Type B pancreatic cell (in vitro differentiated cells): ENCODE results near the gene CHCT1. TPM values are rescaled to one million over a fixed set of nuclear protein-coding genes. Genes with fewer than 3 reads are reported as not detected.
A peak's percentile ranks its signal among the peaks of the same experiment; 100 is the strongest.

Experiments
- DNase-seq: peaks from one replicate; pipeline ENCODE4 v3.0.0; 2021; ENCODE audit warnings: mixed read lengths; ENCODE audit not compliant: unreplicated experiment; ENCODE audit errors: extremely low spot score
- H3K27ac Mint-ChIP-seq: 2 replicates; pipeline ENCODE4 v1.8.0; 2021; ENCODE audit warnings: mild to moderate bottlenecking, mixed read lengths
- H3K27me3 Mint-ChIP-seq: 2 replicates; pipeline ENCODE4 v1.8.0; 2021; ENCODE audit warnings: mixed read lengths
- H3K36me3 Mint-ChIP-seq: 2 replicates; pipeline ENCODE4 v1.8.0; 2021; ENCODE audit warnings: mixed read lengths
- H3K4me1 Mint-ChIP-seq: one replicate; pipeline ENCODE4 v1.8.0; 2021; ENCODE audit warnings: mixed read lengths; ENCODE audit not compliant: unreplicated experiment
- H3K4me3 Mint-ChIP-seq: 2 replicates; pipeline ENCODE4 v1.8.0; 2021; ENCODE audit warnings: mild to moderate bottlenecking, mixed read lengths
- H3K9me3 Mint-ChIP-seq: 2 replicates; pipeline ENCODE4 v1.8.0; 2021; ENCODE audit warnings: mixed read lengths
- CTCF ChIP-seq: fragments of 200-600 bp; sonication (generic); conservative IDR thresholded peaks from 2 replicates; pipeline ENCODE4 v1.5.0; 2021; ENCODE audit warnings: antibody characterized with exemption, mild to moderate bottlenecking
- total RNA-seq: library from RNA; stranded (reverse); gene quantifications from 2 replicates; pipeline ENCODE4 v1.2.1, GENCODE V29; 2021; ENCODE audit warnings: low replicate concordance

Gene CHCT1
- total RNA-seq, 1 donor from 2014 or later = not detected

GRCh38 chr17:60445144-60445543 is 22.9 kb downstream of the CHCT1 start:
- no peak for DNase-seq
- no peaks in the 10 kb centered on the region for H3K27me3 Mint-ChIP-seq
- no peak for TF ChIP-seq CTCF
- no peak overlapping the region for H3K4me3 Mint-ChIP-seq
- H3K27ac Mint-ChIP-seq = no peak overlapping the region
- H3K4me1 Mint-ChIP-seq = peaks cover 15% of the 10 kb centered on the region
- no peaks in the 10 kb centered on the region for H3K9me3 Mint-ChIP-seq
- peaks cover 16% of the 10 kb centered on the region for H3K36me3 Mint-ChIP-seq

GRCh38 chr17:60447375-60447774 is 25.1 kb downstream of the CHCT1 start:
- Mint-ChIP-seq H3K9me3 (no peaks in the 10 kb centered on the region), H3K27ac (no peak overlapping the region), H3K36me3 (peaks cover 20% of the 10 kb centered on the region), H3K27me3 (no peaks in the 10 kb centered on the region), H3K4me1 (peaks cover 6% of the 10 kb centered on the region), H3K4me3 (no peak overlapping the region)
- TF ChIP-seq CTCF = no peak
- no peak for DNase-seq

- no peak overlapping the region for H3K27ac Mint-ChIP-seq
- no peaks in the 10 kb centered on the region for H3K9me3 Mint-ChIP-seq
These were observed 28.8 kb downstream of the CHCT1 start for GRCh38 chr17:60451071-60451470.

GRCh38 chr17:60451965-60452364 is 29.7 kb downstream of the CHCT1 start:
- Mint-ChIP-seq H3K27ac (no peak overlapping the region), H3K4me3 (no peak overlapping the region), H3K9me3 (no peaks in the 10 kb centered on the region), H3K4me1 (no peaks in the 10 kb centered on the region), H3K27me3 (no peaks in the 10 kb centered on the region), H3K36me3 (peaks cover 31% of the 10 kb centered on the region)
- no peak for TF ChIP-seq CTCF
- no peak for DNase-seq

More at GRCh38 chr17:60451071-60451470, 28.8 kb downstream of the CHCT1 start:
- Mint-ChIP-seq H3K27me3 (no peaks in the 10 kb centered on the region), H3K4me3 (no peak overlapping the region), H3K4me1 (no peaks in the 10 kb centered on the region), H3K36me3 (peaks cover 25% of the 10 kb centered on the region)
- no peak for TF ChIP-seq CTCF
- DNase-seq = no peak

- Mint-ChIP-seq H3K9me3 (no peaks in the 10 kb centered on the region), H3K36me3 (peaks cover 30% of the 10 kb centered on the region), H3K4me3 (no peak overlapping the region), H3K4me1 (no peaks in the 10 kb centered on the region), H3K27me3 (no peaks in the 10 kb centered on the region), H3K27ac (no peak overlapping the region)
- no peak for TF ChIP-seq CTCF
- DNase-seq = no peak
These were observed 33.1 kb downstream of the CHCT1 start for GRCh38 chr17:60455378-60455777.

GRCh38 chr17:60457148-60457547 is 34.9 kb downstream of the CHCT1 start:
- Mint-ChIP-seq H3K9me3 (no peaks in the 10 kb centered on the region), H3K27me3 (no peaks in the 10 kb centered on the region), H3K36me3 (peaks cover 27% of the 10 kb centered on the region), H3K4me3 (no peak overlapping the region), H3K27ac (peak overlapping the region; percentile 55), H3K4me1 (no peaks in the 10 kb centered on the region)
- TF ChIP-seq CTCF = no peak
- no peak for DNase-seq
